ENCODE results near the gene TJP1.

DNA sequence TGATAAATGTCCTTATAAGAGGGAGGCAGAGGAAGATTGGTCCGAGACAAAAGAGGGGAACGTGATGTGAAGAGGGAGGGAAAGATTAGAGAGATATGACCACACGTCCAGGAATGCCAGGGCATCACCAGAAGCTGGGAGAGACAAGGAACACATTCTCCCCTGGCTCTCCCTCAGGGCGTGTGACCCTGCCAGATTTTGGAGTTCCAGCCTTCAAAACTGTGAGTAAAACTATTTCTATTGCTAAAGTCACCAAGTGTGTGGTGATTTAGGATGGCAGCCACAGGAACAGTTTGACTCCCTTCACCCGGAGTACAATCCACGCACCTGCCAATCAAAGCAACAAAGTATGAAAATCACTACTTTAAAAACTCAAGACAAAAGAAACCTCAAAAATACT lies 32.1 kb upstream of the TJP1 start:
- no peak for TF ChIP-seq EZH2 (IDR thresholded peaks at IDR 0.05; ENCODE audit: low read length)
- TF ChIP-seq, protein P1, sequence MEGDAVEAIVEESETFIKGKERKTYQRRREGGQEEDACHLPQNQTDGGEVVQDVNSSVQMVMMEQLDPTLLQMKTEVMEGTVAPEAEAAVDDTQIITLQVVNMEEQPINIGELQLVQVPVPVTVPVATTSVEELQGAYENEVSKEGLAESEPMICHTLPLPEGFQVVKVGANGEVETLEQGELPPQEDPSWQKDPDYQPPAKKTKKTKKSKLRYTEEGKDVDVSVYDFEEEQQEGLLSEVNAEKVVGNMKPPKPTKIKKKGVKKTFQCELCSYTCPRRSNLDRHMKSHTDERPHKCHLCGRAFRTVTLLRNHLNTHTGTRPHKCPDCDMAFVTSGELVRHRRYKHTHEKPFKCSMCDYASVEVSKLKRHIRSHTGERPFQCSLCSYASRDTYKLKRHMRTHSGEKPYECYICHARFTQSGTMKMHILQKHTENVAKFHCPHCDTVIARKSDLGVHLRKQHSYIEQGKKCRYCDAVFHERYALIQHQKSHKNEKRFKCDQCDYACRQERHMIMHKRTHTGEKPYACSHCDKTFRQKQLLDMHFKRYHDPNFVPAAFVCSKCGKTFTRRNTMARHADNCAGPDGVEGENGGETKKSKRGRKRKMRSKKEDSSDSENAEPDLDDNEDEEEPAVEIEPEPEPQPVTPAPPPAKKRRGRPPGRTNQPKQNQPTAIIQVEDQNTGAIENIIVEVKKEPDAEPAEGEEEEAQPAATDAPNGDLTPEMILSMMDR (optimal IDR thresholded peaks at IDR 0.05 in 1 of 3, IDR thresholded peaks at IDR 0.05 in 1 of 3, conservative IDR thresholded peaks at IDR 0.05 in 1 of 3; ENCODE audit: extremely low read depth in 1 of 3, insufficient read depth in 2 of 3, low read length in 3 of 3): no peak
